ENCODE results near the gene AP5Z1.

AP5Z1 gene

GRCh38 chr7:4775250-4775847, at the start of gene AP5Z1:
TSS of gene AP5Z1 (plus strand) at chr7:4775623. CDS start at chr7:4775716, 93 bp downstream.
- peak; percentile 80 to 83 for DNase-seq (ENCODE audit: low read depth in 2 of 2)

GRCh38 chr7:4725850-4726450, 49.5 kb upstream of the AP5Z1 start:
- DNase-seq (ENCODE audit: low read depth in 2 of 2): no peak

- DNase-seq (ENCODE audit: low read depth in 2 of 2): no peak
Measured at GRCh38 chr7:4726566-4726965, 48.9 kb upstream of the AP5Z1 start.

GRCh38 chr7:4727914-4728705, 47.3 kb upstream of the AP5Z1 start:
- no peak for DNase-seq (ENCODE audit: low read depth in 2 of 2)

- no peak for DNase-seq (ENCODE audit: low read depth in 2 of 2)
Measured at GRCh38 chr7:4729266-4729665, 46.2 kb upstream of the AP5Z1 start.

- DNase-seq (ENCODE audit: low read depth in 2 of 2): no peak
Measured at GRCh38 chr7:4730276-4730675, 45.1 kb upstream of the AP5Z1 start.

- DNase-seq (ENCODE audit: low read depth in 2 of 2): no peak
Measured at GRCh38 chr7:4730971-4731370, 44.5 kb upstream of the AP5Z1 start.

- DNase-seq (ENCODE audit: low read depth in 2 of 2): no peak
Measured at GRCh38 chr7:4731803-4732202, 43.6 kb upstream of the AP5Z1 start.

GRCh38 chr7:4733936-4734528, 41.4 kb upstream of the AP5Z1 start:
- DNase-seq (ENCODE audit: low read depth in 2 of 2): no peak

GRCh38 chr7:4734587-4735345, 40.7 kb upstream of the AP5Z1 start:
- DNase-seq (ENCODE audit: low read depth in 2 of 2): no peak

GRCh38 chr7:4737300-4737699, 38.1 kb upstream of the AP5Z1 start:
- DNase-seq (ENCODE audit: low read depth in 2 of 2): no peak

GRCh38 chr7:4738711-4739527, 36.5 kb upstream of the AP5Z1 start:
- peak in 1 of 2 experiments; percentile 36 for DNase-seq (ENCODE audit: low read depth in 2 of 2)

- no peak for DNase-seq (ENCODE audit: low read depth in 2 of 2)
Measured at GRCh38 chr7:4739528-4739992, 35.9 kb upstream of the AP5Z1 start.

GRCh38 chr7:4740796-4741195, 34.6 kb upstream of the AP5Z1 start:
- DNase-seq (ENCODE audit: low read depth in 2 of 2): no peak

GRCh38 chr7:4742051-4742573, 33.3 kb upstream of the AP5Z1 start:
- no peak for DNase-seq (ENCODE audit: low read depth in 2 of 2)

- DNase-seq (ENCODE audit: low read depth in 2 of 2): no peak
Measured at GRCh38 chr7:4742852-4743251, 32.6 kb upstream of the AP5Z1 start.

GRCh38 chr7:4744391-4745264, 30.8 kb upstream of the AP5Z1 start:
- peak; percentile 99 for DNase-seq (ENCODE audit: low read depth in 2 of 2)

- no peak for DNase-seq (ENCODE audit: low read depth in 2 of 2)
Measured at GRCh38 chr7:4745265-4745919, 30.0 kb upstream of the AP5Z1 start.
